ENCODE data around the gene SLC35F3.

DNA sequence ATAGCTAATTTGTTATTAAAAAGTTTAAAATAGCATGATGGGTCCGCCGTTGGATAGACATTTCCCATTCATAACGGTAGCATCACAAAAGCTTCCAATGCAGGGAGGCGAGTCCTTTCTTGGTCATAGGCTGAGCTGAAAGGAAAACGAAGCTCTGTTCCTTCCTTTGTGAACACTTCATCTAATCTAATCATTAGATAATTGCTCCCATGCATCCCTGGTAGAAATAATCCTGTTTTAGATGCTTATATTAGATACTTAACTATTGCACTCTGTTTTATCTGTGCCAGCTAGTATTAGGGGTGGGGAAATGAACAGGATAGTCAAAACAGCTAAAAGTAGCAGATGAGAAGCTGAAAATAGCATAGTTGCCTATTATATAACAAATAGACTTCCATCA is 215.0 kb downstream of the SLC35F3 start:
- TF ChIP-seq, protein P1, sequence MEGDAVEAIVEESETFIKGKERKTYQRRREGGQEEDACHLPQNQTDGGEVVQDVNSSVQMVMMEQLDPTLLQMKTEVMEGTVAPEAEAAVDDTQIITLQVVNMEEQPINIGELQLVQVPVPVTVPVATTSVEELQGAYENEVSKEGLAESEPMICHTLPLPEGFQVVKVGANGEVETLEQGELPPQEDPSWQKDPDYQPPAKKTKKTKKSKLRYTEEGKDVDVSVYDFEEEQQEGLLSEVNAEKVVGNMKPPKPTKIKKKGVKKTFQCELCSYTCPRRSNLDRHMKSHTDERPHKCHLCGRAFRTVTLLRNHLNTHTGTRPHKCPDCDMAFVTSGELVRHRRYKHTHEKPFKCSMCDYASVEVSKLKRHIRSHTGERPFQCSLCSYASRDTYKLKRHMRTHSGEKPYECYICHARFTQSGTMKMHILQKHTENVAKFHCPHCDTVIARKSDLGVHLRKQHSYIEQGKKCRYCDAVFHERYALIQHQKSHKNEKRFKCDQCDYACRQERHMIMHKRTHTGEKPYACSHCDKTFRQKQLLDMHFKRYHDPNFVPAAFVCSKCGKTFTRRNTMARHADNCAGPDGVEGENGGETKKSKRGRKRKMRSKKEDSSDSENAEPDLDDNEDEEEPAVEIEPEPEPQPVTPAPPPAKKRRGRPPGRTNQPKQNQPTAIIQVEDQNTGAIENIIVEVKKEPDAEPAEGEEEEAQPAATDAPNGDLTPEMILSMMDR (conservative IDR thresholded peaks at IDR 0.05 in 1 of 2, IDR thresholded peaks at IDR 0.05 in 1 of 2; ENCODE audit: extremely low read depth in 1 of 2, insufficient read depth in 1 of 2, low read depth in 1 of 2, low read length in 2 of 2): no peak
- no peak for TF ChIP-seq EZH2 (IDR thresholded peaks at IDR 0.05; ENCODE audit: borderline replicate concordance, low read length)

Data from mammary epithelial cell (primary cell).